RWPE1 (cell line): ENCODE data around the gene RNF26.

Source experiments
- CTCF ChIA-PET: fragments of 350-600 bp; sonication (Branson Sonifier 250); formaldehyde crosslinking; extraction: SDS; loops from one replicate; lab custom pipeline; 2021; lab: Yijun Ruan, JAX
- POLR2A ChIA-PET: fragments of 400-600 bp; formaldehyde crosslinking; extraction: SDS; loops from one replicate; lab custom pipeline; 2020; ENCODE audit warnings: antibody characterized with exemption; ENCODE audit not compliant: low non-redundant PET; lab: Yijun Ruan, JAX
- DNase-seq: peaks from one replicate; pipeline ENCODE4 v3.0.0; 2012; ENCODE audit warnings: low spot score
- H3K27ac ChIP-seq: fragments of 450-650 bp; 2 replicates; pipeline ENCODE4 v1.5.1; 2017
- TF ChIP-seq, protein P1 (sequence below): fragments of 450-650 bp; conservative IDR thresholded peaks from 2 replicates; pipeline ENCODE4 v1.5.1; 2017; ENCODE audit warnings: low read depth, mild to moderate bottlenecking

Gene RNF26

GRCh38 chr11:119361941-119362725 lies 27.8 kb downstream of the RNF26 start:
- ChIA-PET POLR2A (no interaction called here), CTCF (interaction anchor here (0.7 to 2.6 kb wide), 7 partner anchors 8 to 346 kb away, joined by 3 to 14 read pairs (median 8); partner anchors contain the start of genes C1QTNF5 and USP2)
- peak overlapping the region; percentile 100 for H3K27ac ChIP-seq
- TF ChIP-seq, protein P1, sequence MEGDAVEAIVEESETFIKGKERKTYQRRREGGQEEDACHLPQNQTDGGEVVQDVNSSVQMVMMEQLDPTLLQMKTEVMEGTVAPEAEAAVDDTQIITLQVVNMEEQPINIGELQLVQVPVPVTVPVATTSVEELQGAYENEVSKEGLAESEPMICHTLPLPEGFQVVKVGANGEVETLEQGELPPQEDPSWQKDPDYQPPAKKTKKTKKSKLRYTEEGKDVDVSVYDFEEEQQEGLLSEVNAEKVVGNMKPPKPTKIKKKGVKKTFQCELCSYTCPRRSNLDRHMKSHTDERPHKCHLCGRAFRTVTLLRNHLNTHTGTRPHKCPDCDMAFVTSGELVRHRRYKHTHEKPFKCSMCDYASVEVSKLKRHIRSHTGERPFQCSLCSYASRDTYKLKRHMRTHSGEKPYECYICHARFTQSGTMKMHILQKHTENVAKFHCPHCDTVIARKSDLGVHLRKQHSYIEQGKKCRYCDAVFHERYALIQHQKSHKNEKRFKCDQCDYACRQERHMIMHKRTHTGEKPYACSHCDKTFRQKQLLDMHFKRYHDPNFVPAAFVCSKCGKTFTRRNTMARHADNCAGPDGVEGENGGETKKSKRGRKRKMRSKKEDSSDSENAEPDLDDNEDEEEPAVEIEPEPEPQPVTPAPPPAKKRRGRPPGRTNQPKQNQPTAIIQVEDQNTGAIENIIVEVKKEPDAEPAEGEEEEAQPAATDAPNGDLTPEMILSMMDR, result no peak
- no peak for DNase-seq

- CTCF ChIA-PET, result interaction anchor here (0.6 to 2.6 kb wide), 6 partner anchors 9 to 365 kb away, joined by 3 to 14 read pairs (median 9); partner anchors contain the start of genes C1QTNF5 and USP2
- DNase-seq, result no peak
- peak overlapping the region; percentile 100 for H3K27ac ChIP-seq
- POLR2A ChIA-PET, result no interaction called here
- TF ChIP-seq, protein P1, result no peak
Observed at GRCh38 chr11:119362741-119363080, 28.4 kb downstream of the RNF26 start.

DNA sequence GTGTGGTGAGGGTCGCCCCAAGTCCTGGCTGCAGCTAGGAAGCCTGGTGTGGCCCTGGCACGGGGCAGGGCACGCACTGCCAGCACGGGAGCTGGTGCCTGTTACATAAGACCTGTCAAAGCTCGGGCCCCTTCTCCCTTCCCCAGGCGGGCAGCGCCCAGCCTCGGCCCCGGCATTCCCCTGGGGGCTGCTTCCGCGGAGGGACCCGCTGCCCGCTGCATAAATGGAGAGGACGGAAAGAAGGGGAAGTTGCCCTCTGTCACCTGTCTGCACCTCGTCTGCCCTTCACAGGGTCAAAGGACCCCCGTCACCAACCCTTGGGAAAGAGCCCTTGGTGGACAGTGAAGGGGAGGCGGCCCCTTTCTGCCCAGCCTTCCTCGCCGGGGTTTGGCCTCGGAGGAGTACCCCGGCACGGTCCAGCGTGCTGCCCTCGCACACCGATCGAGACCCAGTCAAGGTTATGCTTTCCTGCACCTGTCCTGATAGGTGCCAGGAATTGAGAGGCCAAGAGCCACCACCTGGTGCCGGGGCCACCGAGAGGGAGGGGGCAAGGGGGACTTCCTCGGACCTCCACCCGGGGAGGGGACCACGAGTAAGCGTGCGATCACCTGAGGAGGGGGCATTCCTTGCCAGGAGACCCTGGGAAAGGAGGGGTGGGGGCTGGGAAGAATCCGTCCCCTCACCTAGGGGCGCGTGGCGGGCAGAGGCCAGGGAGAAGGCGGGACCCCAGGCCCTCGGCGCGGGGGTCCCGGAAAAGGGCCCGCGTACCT lies 28.9 kb downstream of the RNF26 start:
- POLR2A ChIA-PET, result no interaction called here
- CTCF ChIA-PET, result interaction anchor here (0.6 to 2.6 kb wide), 5 partner anchors 8 to 364 kb away, joined by 3 to 14 read pairs (median 8); partner anchors contain the start of gene USP2
- no peak for DNase-seq
- TF ChIP-seq, protein P1, result no peak
- peak overlapping the region; percentile 100 for H3K27ac ChIP-seq

GRCh38 chr11:119363851-119364590 lies 29.7 kb downstream of the RNF26 start:
- DNase-seq, result peak; percentile 61
- peak overlapping the region; percentile 100 for H3K27ac ChIP-seq
- ChIA-PET CTCF (interaction anchor here (0.6 to 1.6 kb wide), 7 partner anchors 8 to 203 kb away, joined by 3 to 12 read pairs (median 4); no protein-coding TSS in a partner anchor), POLR2A (no interaction called here)
- TF ChIP-seq, protein P1, result no peak

DNA sequence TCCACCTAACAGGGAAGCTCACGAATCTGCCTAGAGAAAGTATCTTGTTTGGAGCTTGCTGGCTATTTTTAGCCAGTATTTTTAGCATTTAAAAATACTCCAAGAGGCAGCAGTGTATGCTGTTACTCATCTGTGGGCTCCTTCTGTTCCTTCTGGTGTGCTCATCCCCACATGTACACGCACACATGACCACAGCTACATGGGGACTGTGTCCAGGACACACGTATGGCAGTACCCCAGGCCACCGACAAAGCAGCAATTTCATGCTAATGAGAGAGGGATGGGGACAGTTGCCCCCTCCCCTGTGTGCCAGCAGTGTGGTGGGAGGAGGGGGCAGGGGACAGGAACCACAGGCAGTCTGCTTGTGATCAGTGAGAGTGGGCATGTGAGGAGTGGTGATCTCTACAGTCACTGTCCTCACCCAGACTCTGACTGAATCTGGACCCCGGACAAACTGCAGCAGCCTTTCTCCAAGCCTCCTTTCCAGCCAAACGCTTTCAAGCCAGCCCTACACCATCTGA lies 30.8 kb downstream of the RNF26 start:
- no peak for DNase-seq
- ChIA-PET POLR2A (no interaction called here), CTCF (interaction anchor here (0.7 to 1.6 kb wide), 6 partner anchors 9 to 204 kb away, joined by 3 to 12 read pairs (median 4); no protein-coding TSS in a partner anchor)
- TF ChIP-seq, protein P1, result no peak
- peak overlapping the region; percentile 100 for H3K27ac ChIP-seq
